HepG2 (cell line): ENCODE data around the gene HRH3. TPM values are rescaled to one million over a fixed set of nuclear protein-coding genes. Genes with fewer than 3 reads are reported as not detected.

Experiments used
- ELF1 ChIP-seq: sonication (generic); formaldehyde crosslinking; IDR thresholded peaks from 2 replicates; pipeline ENCODE4 v1.4.0; 2020; ENCODE audit warnings: missing genetic modification reagents
- HNRNPLL ChIP-seq: fragments of 200-400 bp; formaldehyde crosslinking; IDR thresholded peaks from 2 replicates; pipeline ENCODE4 v1.6.1; 2017; ENCODE audit warnings: mild to moderate bottlenecking, low read depth, low read length; ENCODE audit not compliant: poor library complexity, severe bottlenecking
- PTBP1 ChIP-seq: fragments of 200-400 bp; formaldehyde crosslinking; IDR thresholded peaks from 2 replicates; pipeline ENCODE4 v1.6.1; 2018; ENCODE audit warnings: low read length, low read depth; ENCODE audit not compliant: poor library complexity, severe bottlenecking
- SALL1 ChIP-seq: sonication (generic); formaldehyde crosslinking; IDR thresholded peaks from 2 replicates; pipeline ENCODE4 v1.8.0; 2022; ENCODE audit warnings: mild to moderate bottlenecking, missing genetic modification reagents
- ZFYVE20 ChIP-seq: sonication (generic); formaldehyde crosslinking; IDR thresholded peaks from 2 replicates; pipeline ENCODE4 v1.8.0; 2023; ENCODE audit warnings: low read depth, mild to moderate bottlenecking, moderate library complexity, missing genetic modification reagents, borderline replicate concordance
- ZNF124 ChIP-seq: sonication (generic); formaldehyde crosslinking; IDR thresholded peaks from 2 replicates; pipeline ENCODE4 v1.4.0; 2020; ENCODE audit warnings: missing genetic modification reagents
- ZNF232 ChIP-seq: sonication (generic); formaldehyde crosslinking; IDR thresholded peaks from 2 replicates; pipeline ENCODE4 v1.4.0; 2020; ENCODE audit warnings: missing genetic modification reagents, borderline replicate concordance
- ZNF83 ChIP-seq: sonication (generic); formaldehyde crosslinking; IDR thresholded peaks from 2 replicates; pipeline ENCODE4 v1.4.0; 2020; ENCODE audit warnings: missing genetic modification reagents, mild to moderate bottlenecking, borderline replicate concordance
- polyA plus RNA-seq, 8 experiments: library from polyadenylated mRNA; depleted of rRNA in 3 of 8; stranded (reverse) in 7 of 8; unstranded in 1 of 8; fragments of >200 nt; fragmentation: Illumina TruSeq in 4 of 8; extraction: Trizol in 4 of 8; gene quantifications; 2 replicates each; pipeline versions ENCODE4 v1.2.1 to v1.2.3, GENCODE V29; 2011 to 2016; ENCODE audit warnings: low read depth in 4 of 8, missing spikeins in 1 of 8, mixed read lengths in 1 of 8; ENCODE audit not compliant: insufficient read depth in 1 of 8
- total RNA-seq, 5 experiments: library from RNA; depleted of rRNA; stranded (reverse); fragments of >200 nt; fragmentation: Illumina TruSeq; extraction: Trizol; gene quantifications; 2 replicates each; pipeline ENCODE4 v1.2.3, GENCODE V29; 2016; ENCODE audit warnings: low read depth in 1 of 5
- TF ChIP-seq, protein P1 (sequence below): sonication (generic); formaldehyde crosslinking; IDR thresholded peaks from 2 replicates; pipeline ENCODE4 v1.4.0; 2020; ENCODE audit warnings: missing genetic modification reagents, borderline replicate concordance
- TF ChIP-seq, protein P2 (sequence below): sonication (generic); formaldehyde crosslinking; IDR thresholded peaks from 2 replicates; pipeline ENCODE4 v1.4.0; 2020; ENCODE audit warnings: missing genetic modification reagents
- TF ChIP-seq, protein P3 (sequence below): sonication (generic); formaldehyde crosslinking; IDR thresholded peaks from 2 replicates; pipeline ENCODE4 v1.5.0; 2020; ENCODE audit warnings: mild to moderate bottlenecking, missing genetic modification reagents, moderate library complexity
- TF ChIP-seq, protein P4 (sequence below): IDR thresholded peaks from 2 replicates; pipeline ENCODE4 v1.6.1; 2016; ENCODE audit warnings: mild to moderate bottlenecking
- TF ChIP-seq, protein P5 (sequence below): sonication (generic); formaldehyde crosslinking; conservative IDR thresholded peaks from 2 replicates; pipeline ENCODE4 v1.8.1; 2023; ENCODE audit warnings: missing genetic modification reagents
- TF ChIP-seq, protein P6 (sequence below): IDR thresholded peaks from 2 replicates; pipeline ENCODE4 v1.6.1; 2016; ENCODE audit warnings: missing compliant biosample characterization, missing genetic modification reagents, borderline replicate concordance

HRH3 gene
- total and polyA plus RNA-seq, 2 of the 13 experiments (the other 11 are each of a cell fraction or from before 2014, with no cell fraction given) = 0.18 TPM; not detected in 1

DNA sequence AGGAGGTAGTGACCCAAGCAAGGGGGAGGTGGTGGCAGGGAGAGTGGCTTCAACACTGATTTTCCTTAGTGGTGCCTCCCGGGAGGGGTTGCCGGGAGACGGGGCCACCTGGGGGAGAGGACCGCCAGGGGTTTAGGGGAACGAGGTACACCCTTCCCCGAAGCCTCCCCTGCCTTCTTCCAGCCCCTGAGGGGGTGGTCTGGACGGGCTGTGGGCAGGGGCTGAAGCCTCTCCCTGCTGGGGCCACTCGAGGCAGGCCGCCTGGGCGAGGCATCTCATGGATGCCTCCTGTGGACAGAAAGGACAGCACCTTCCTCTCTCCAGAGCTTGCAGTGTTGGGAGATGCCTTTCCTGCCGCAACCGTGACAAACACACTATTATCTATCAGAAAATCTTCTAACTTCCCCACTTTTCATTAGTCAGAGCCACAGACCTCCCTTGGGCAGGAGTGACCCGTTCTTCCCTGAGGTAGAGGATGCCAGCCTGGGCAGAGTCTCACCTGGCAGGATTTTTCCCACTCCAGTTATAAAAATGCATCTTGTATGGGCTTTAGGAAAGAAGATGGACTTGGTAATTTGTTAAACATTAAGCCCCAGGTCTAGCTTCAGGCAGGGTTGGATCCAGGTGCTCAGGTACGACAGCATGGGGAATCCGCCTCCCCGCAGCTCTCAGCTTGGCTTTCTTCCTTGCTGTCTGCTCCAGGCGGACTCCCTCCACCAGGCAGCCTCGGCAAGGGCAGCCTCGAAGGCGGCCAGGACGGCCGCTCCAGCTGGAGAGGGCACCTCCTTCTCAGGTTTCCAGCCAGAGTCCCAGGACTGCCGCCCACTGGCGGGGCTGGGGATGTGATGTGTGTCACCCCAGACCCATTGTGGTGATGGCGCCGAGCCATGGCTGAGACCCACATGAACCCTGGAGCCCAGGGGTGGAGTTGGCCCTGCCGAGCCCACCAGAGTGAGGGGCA lies 11.0 kb downstream of the HRH3 start (continued):
- TF ChIP-seq, protein P1, sequence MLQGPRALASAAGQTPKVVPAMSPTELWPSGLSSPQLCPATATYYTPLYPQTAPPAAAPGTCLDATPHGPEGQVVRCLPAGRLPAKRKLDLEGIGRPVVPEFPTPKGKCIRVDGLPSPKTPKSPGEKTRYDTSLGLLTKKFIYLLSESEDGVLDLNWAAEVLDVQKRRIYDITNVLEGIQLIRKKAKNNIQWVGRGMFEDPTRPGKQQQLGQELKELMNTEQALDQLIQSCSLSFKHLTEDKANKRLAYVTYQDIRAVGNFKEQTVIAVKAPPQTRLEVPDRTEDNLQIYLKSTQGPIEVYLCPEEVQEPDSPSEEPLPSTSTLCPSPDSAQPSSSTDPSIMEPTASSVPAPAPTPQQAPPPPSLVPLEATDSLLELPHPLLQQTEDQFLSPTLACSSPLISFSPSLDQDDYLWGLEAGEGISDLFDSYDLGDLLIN (CRISPR knock-in tag) = peak; percentile 9; the same call in 1 of the 2 replicates
- TF ChIP-seq, protein P2, sequence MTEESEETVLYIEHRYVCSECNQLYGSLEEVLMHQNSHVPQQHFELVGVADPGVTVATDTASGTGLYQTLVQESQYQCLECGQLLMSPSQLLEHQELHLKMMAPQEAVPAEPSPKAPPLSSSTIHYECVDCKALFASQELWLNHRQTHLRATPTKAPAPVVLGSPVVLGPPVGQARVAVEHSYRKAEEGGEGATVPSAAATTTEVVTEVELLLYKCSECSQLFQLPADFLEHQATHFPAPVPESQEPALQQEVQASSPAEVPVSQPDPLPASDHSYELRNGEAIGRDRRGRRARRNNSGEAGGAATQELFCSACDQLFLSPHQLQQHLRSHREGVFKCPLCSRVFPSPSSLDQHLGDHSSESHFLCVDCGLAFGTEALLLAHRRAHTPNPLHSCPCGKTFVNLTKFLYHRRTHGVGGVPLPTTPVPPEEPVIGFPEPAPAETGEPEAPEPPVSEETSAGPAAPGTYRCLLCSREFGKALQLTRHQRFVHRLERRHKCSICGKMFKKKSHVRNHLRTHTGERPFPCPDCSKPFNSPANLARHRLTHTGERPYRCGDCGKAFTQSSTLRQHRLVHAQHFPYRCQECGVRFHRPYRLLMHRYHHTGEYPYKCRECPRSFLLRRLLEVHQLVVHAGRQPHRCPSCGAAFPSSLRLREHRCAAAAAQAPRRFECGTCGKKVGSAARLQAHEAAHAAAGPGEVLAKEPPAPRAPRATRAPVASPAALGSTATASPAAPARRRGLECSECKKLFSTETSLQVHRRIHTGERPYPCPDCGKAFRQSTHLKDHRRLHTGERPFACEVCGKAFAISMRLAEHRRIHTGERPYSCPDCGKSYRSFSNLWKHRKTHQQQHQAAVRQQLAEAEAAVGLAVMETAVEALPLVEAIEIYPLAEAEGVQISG (CRISPR knock-in tag) = peak; percentile 59
- TF ChIP-seq ZNF232 = peak; percentile 54; the same call in 1 of the 2 replicates
- peak; percentile 24; the same call in 1 of the 2 replicates for TF ChIP-seq ZNF83
- TF ChIP-seq PTBP1 = peak; percentile 76
- TF ChIP-seq HNRNPLL = peak; percentile 41
- no peak for TF ChIP-seq ZNF124 (CRISPR knock-in tag)
- TF ChIP-seq SALL1 (CRISPR knock-in tag) = peak; percentile 67
- TF ChIP-seq, protein P3, sequence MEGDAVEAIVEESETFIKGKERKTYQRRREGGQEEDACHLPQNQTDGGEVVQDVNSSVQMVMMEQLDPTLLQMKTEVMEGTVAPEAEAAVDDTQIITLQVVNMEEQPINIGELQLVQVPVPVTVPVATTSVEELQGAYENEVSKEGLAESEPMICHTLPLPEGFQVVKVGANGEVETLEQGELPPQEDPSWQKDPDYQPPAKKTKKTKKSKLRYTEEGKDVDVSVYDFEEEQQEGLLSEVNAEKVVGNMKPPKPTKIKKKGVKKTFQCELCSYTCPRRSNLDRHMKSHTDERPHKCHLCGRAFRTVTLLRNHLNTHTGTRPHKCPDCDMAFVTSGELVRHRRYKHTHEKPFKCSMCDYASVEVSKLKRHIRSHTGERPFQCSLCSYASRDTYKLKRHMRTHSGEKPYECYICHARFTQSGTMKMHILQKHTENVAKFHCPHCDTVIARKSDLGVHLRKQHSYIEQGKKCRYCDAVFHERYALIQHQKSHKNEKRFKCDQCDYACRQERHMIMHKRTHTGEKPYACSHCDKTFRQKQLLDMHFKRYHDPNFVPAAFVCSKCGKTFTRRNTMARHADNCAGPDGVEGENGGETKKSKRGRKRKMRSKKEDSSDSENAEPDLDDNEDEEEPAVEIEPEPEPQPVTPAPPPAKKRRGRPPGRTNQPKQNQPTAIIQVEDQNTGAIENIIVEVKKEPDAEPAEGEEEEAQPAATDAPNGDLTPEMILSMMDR (CRISPR knock-in tag) = peak; percentile 87
- TF ChIP-seq, protein P4, sequence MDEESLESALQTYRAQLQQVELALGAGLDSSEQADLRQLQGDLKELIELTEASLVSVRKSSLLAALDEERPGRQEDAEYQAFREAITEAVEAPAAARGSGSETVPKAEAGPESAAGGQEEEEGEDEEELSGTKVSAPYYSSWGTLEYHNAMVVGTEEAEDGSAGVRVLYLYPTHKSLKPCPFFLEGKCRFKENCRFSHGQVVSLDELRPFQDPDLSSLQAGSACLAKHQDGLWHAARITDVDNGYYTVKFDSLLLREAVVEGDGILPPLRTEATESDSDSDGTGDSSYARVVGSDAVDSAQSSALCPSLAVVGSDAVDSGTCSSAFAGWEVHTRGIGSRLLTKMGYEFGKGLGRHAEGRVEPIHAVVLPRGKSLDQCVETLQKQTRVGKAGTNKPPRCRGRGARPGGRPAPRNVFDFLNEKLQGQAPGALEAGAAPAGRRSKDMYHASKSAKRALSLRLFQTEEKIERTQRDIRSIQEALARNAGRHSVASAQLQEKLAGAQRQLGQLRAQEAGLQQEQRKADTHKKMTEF (CRISPR knock-in tag) = no peak
- no peak for TF ChIP-seq ZFYVE20 (CRISPR knock-in tag)
- TF ChIP-seq, protein P5, sequence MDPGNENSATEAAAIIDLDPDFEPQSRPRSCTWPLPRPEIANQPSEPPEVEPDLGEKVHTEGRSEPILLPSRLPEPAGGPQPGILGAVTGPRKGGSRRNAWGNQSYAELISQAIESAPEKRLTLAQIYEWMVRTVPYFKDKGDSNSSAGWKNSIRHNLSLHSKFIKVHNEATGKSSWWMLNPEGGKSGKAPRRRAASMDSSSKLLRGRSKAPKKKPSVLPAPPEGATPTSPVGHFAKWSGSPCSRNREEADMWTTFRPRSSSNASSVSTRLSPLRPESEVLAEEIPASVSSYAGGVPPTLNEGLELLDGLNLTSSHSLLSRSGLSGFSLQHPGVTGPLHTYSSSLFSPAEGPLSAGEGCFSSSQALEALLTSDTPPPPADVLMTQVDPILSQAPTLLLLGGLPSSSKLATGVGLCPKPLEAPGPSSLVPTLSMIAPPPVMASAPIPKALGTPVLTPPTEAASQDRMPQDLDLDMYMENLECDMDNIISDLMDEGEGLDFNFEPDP (CRISPR knock-in tag) = no peak
- TF ChIP-seq, protein P6, sequence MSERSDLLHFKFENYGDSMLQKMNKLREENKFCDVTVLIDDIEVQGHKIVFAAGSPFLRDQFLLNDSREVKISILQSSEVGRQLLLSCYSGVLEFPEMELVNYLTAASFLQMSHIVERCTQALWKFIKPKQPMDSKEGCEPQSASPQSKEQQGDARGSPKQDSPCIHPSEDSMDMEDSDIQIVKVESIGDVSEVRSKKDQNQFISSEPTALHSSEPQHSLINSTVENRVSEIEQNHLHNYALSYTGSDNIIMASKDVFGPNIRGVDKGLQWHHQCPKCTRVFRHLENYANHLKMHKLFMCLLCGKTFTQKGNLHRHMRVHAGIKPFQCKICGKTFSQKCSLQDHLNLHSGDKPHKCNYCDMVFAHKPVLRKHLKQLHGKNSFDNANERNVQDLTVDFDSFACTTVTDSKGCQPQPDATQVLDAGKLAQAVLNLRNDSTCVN (CRISPR knock-in tag) = peak; percentile 23; the same call in 1 of the 2 replicates
- peak; percentile 19; the same call in 1 of the 2 replicates for TF ChIP-seq ELF1 (CRISPR knock-in tag)
